HCT116 (cell line): ENCODE results near the gene PRKN. TPM values are rescaled to one million over a fixed set of nuclear protein-coding genes. Genes with fewer than 3 reads are reported as not detected.

Source experiments
- ATAC-seq: fragments of 200-7000 bp; cut with Tn5 transposase; 2 replicates; pipeline ENCODE4 v1.9.1; 2020; ENCODE audit warnings: mild to moderate bottlenecking, moderate library complexity
- BruUV-seq: library from RNA; stranded (reverse); fragments of 400-500 nt; replicated peaks from 2 replicates; lab custom pipeline; 2021; lab: Mats Ljungman, UMichigan
- CTCF ChIA-PET: fragments of 300-600 bp; sonication (Branson Sonifier 250); formaldehyde crosslinking; loops from one replicate; lab custom pipeline; 2021; ENCODE audit warnings: antibody characterized with exemption; lab: Charles Lee
- POLR2A ChIA-PET: fragments of 300-600, 350-600 bp; sonication (Branson Sonifier 250); formaldehyde crosslinking; loops from one replicate; lab custom pipeline; 2021; ENCODE audit warnings: antibody characterized with exemption; lab: Charles Lee
- RAD21 ChIA-PET, 2 experiments: fragments of 300-600 bp; sonication (Branson Sonifier 250); formaldehyde crosslinking; loops; one replicate each; lab custom pipeline; 2023; ENCODE audit warnings: low total read pairs in 2 of 2; ENCODE audit not compliant: uncharacterized antibody in 2 of 2, unreplicated experiment in 2 of 2, low non-redundant PET in 1 of 2; lab: Charles Lee
- DNase-seq: peaks from one replicate; pipeline ENCODE4 v3.0.0-alpha.2; 2010; ENCODE audit warnings: low read depth, low spot score
- H2AFZ ChIP-seq: fragments of 200-600 bp; shearing (Covaris generic), sonication (generic); 2 replicates; pipeline ENCODE4 v1.6.1; 2017; ENCODE audit warnings: low read depth, mixed run types, mixed read lengths, antibody characterized with exemption, low read length; ENCODE audit not compliant: poor library complexity, severe bottlenecking
- H3K27ac ChIP-seq: 2 replicates; pipeline ENCODE4 v1.5.1; 2012; ENCODE audit warnings: low read depth, low read length
- H3K27me3 ChIP-seq: fragments of 200-600 bp; sonication (generic); 2 replicates; pipeline ENCODE4 v1.6.1; 2016; ENCODE audit warnings: mixed run types, low read length, mixed read lengths; ENCODE audit not compliant: insufficient read depth
- H3K36me3 ChIP-seq, 2 experiments: fragments of 200-500 bp in 1 of 2; fragments of 200-600 bp in 1 of 2; sonication (Bioruptor generic) in 1 of 2; sonication (generic) in 1 of 2; 2 replicates each; pipeline versions ENCODE4 v1.5.1 to v1.6.1; 2014 to 2016; ENCODE audit warnings: low read length in 2 of 2, inconsistent platforms in 1 of 2, mixed read lengths in 1 of 2, mixed run types in 1 of 2; ENCODE audit not compliant: insufficient read depth in 2 of 2, control insufficient read depth in 1 of 2
- H3K4me1 ChIP-seq, 2 experiments: fragments of 200-600 bp in 1 of 2; sonication (generic) in 1 of 2; 2 replicates each; pipeline versions ENCODE4 v1.5.1 to v1.6.1; 2012 to 2017; ENCODE audit warnings: low read length in 2 of 2, inconsistent platforms in 1 of 2, mild to moderate bottlenecking in 1 of 2, mixed read lengths in 1 of 2, mixed run types in 1 of 2, moderate library complexity in 1 of 2; ENCODE audit not compliant: insufficient read depth in 2 of 2, control insufficient read depth in 1 of 2
- H3K4me2 ChIP-seq: fragments of 200-600 bp; sonication (generic); 2 replicates; pipeline ENCODE4 v1.6.1; 2017; ENCODE audit warnings: mixed run types, low read length, mixed read lengths
- H3K4me3 ChIP-seq, 2 experiments: fragments of 200-600 bp in 1 of 2; sonication (generic) in 1 of 2; replicated peaks in 1 of 2; 2 replicates each; pipeline ENCODE4 v1.5.1; 2011 to 2016; ENCODE audit warnings: low read length in 2 of 2, control low read depth in 1 of 2, low read depth in 1 of 2, mild to moderate bottlenecking in 1 of 2, mixed read lengths in 1 of 2, mixed run types in 1 of 2
- H3K79me2 ChIP-seq: fragments of 200-600 bp; sonication (generic); 2 replicates; pipeline ENCODE4 v1.6.1; 2017; ENCODE audit warnings: mild to moderate bottlenecking, mixed run types, low read length, moderate library complexity, mixed read lengths; ENCODE audit not compliant: insufficient read depth
- H3K9ac ChIP-seq: fragments of 200-600 bp; sonication (generic); 2 replicates; pipeline ENCODE4 v1.6.1; 2016; ENCODE audit warnings: low read length, mixed read lengths
- H3K9me2 ChIP-seq: fragments of 200-600 bp; sonication (generic), shearing (Covaris generic); 2 replicates; pipeline ENCODE4 v1.6.1; 2017; ENCODE audit warnings: mixed run types, mild to moderate bottlenecking, moderate library complexity; ENCODE audit not compliant: insufficient read depth
- H3K9me3 ChIP-seq, 2 experiments: fragments of 200-500 bp in 1 of 2; fragments of 200-600 bp in 1 of 2; sonication (Bioruptor generic) in 1 of 2; sonication (generic) in 1 of 2; 2 replicates each; pipeline ENCODE4 v1.6.1; 2014 to 2017; ENCODE audit warnings: low read length in 2 of 2, mixed read lengths in 2 of 2, inconsistent platforms in 1 of 2, low read depth in 1 of 2, mild to moderate bottlenecking in 1 of 2, mixed run types in 1 of 2, moderate library complexity in 1 of 2; ENCODE audit not compliant: control insufficient read depth in 1 of 2, insufficient read depth in 1 of 2
- H4K20me1 ChIP-seq: fragments of 200-600 bp; sonication (generic), shearing (Covaris generic); 2 replicates; pipeline ENCODE4 v1.6.1; 2017; ENCODE audit warnings: mixed run types, mild to moderate bottlenecking, moderate library complexity; ENCODE audit not compliant: insufficient read depth
- ATF3 ChIP-seq: IDR thresholded peaks from 2 replicates; pipeline ENCODE4 v1.6.1; 2012
- CBX3 ChIP-seq: IDR thresholded peaks from 2 replicates; pipeline ENCODE4 v1.6.1; 2012; ENCODE audit warnings: low read depth
- CEBPB ChIP-seq: IDR thresholded peaks from 2 replicates; pipeline ENCODE4 v1.6.1; 2012; ENCODE audit warnings: low read depth
- CTCF ChIP-seq, 3 experiments: fragments of 200-600 bp in 1 of 3; sonication (generic) in 1 of 3; IDR thresholded peaks in 2 of 3; conservative IDR thresholded peaks in 1 of 3; 2 replicates each; pipeline ENCODE4 v1.5.1; 2012 to 2017; ENCODE audit warnings: low read depth in 2 of 3, low read length in 2 of 3, antibody characterized with exemption in 1 of 3, borderline replicate concordance in 1 of 3, control low read depth in 1 of 3, mild to moderate bottlenecking in 1 of 3, mixed read lengths in 1 of 3, mixed run types in 1 of 3, moderate library complexity in 1 of 3; ENCODE audit not compliant: insufficient read depth in 1 of 3
- EGR1 ChIP-seq: IDR thresholded peaks from 2 replicates; pipeline ENCODE4 v1.6.1; 2012; ENCODE audit warnings: low read depth
- ELF1 ChIP-seq: IDR thresholded peaks from 2 replicates; pipeline ENCODE4 v1.6.1; 2012; ENCODE audit warnings: low read depth, borderline replicate concordance
- EZH2 ChIP-seq: fragments of 200-600 bp; sonication (generic); IDR thresholded peaks from 2 replicates; pipeline ENCODE4 v1.6.1; 2017; ENCODE audit warnings: antibody characterized with exemption, mixed run types
- EZH2phosphoT487 ChIP-seq: fragments of 200-600 bp; IDR thresholded peaks from 2 replicates; pipeline ENCODE4 v1.6.1; 2018; ENCODE audit warnings: antibody characterized with exemption, borderline replicate concordance
- JUND ChIP-seq: IDR thresholded peaks from 2 replicates; pipeline ENCODE4 v1.6.1; 2012
- MAX ChIP-seq: IDR thresholded peaks from 2 replicates; pipeline ENCODE4 v1.6.1; 2012
- POLR2AphosphoS5 ChIP-seq: IDR thresholded peaks from 2 replicates; pipeline ENCODE4 v1.6.1; 2011; ENCODE audit warnings: mild to moderate bottlenecking, low read depth, low read length, moderate library complexity
- REST ChIP-seq: IDR thresholded peaks from 2 replicates; pipeline ENCODE4 v1.6.1; 2012; ENCODE audit warnings: low read depth
- SIN3A ChIP-seq: IDR thresholded peaks from 2 replicates; pipeline ENCODE4 v1.6.1; 2012; ENCODE audit warnings: low read depth
- SP1 ChIP-seq: IDR thresholded peaks from 2 replicates; pipeline ENCODE4 v1.6.1; 2012; ENCODE audit warnings: low read depth
- SRF ChIP-seq: IDR thresholded peaks from 2 replicates; pipeline ENCODE4 v1.6.1; 2012; ENCODE audit warnings: low read depth
- YY1 ChIP-seq: IDR thresholded peaks from 2 replicates; pipeline ENCODE4 v1.6.1; 2011; ENCODE audit warnings: low read length, low read depth, moderate library complexity, mild to moderate bottlenecking; ENCODE audit not compliant: insufficient replicate concordance; ENCODE audit errors: extremely low read depth
- ZBTB33 ChIP-seq: IDR thresholded peaks from 2 replicates; pipeline ENCODE4 v1.6.1; 2011; ENCODE audit warnings: mild to moderate bottlenecking, low read length, moderate library complexity; ENCODE audit not compliant: insufficient replicate concordance; ENCODE audit errors: extremely low read depth
- ZNF274 ChIP-seq: fragments of 200-500 bp; sonication (Bioruptor generic); IDR thresholded peaks from 2 replicates; pipeline ENCODE4 v1.6.1; 2014; ENCODE audit warnings: mild to moderate bottlenecking, low read depth, low read length, inconsistent platforms
- intact Hi-C: fragments of 100-400 bp; cut with micrococcal nuclease; formaldehyde crosslinking; loops from 2 replicates; pipeline ENCODE4 v1.10.0; 2022
- total RNA-seq: library from RNA; stranded (reverse); gene quantifications from one replicate; pipeline ENCODE4 v1.2.1, GENCODE V29; 2021; ENCODE audit not compliant: unreplicated experiment

Gene PRKN
- total RNA-seq, 1 experiment from 2014 or later: 2.6 TPM

- BruUV-seq: no TSS peak
- ATAC-seq (no peak), DNase-seq (no peak)
- no peaks in the 10 kb centered on the region for H3K9me3 ChIP-seq
- no peaks in the 10 kb centered on the region for H3K9me2 ChIP-seq
- TF ChIP-seq ZNF274 (no peak), ELF1 (no peak), REST (no peak), EGR1 (no peak), EZH2 (no peak), ATF3 (no peak), YY1 (no peak), ZBTB33 (no peak), POLR2AphosphoS5 (no peak), CBX3 (no peak), JUND (no peak), CTCF (IDR thresholded peaks at IDR 0.05 in 2 of 3, conservative IDR thresholded peaks at IDR 0.05 in 1 of 3; ENCODE audit: borderline replicate concordance in 1 of 3, insufficient read depth in 1 of 3, low read depth in 2 of 3, low read length in 2 of 3) (no peak), SP1 (no peak), SRF (no peak), EZH2phosphoT487 (no peak), SIN3A (no peak), MAX (no peak), CEBPB (no peak)
- no peaks in the 10 kb centered on the region for H4K20me1 ChIP-seq
- H2AFZ ChIP-seq: no peak overlapping the region
- H3K4me1 ChIP-seq: no peaks in the 10 kb centered on the region
- intact Hi-C loops: no loop called here
- no peaks in the 10 kb centered on the region for H3K79me2 ChIP-seq
- ChIA-PET RAD21 (no interaction called here), CTCF (no interaction called here), POLR2A (no interaction called here)
- no peak overlapping the region for H3K9ac ChIP-seq
- H3K27ac ChIP-seq: no peak overlapping the region
- H3K4me2 ChIP-seq: no peak overlapping the region
- H3K36me3 ChIP-seq: no peaks in the 10 kb centered on the region
- H3K27me3 ChIP-seq: no peaks in the 10 kb centered on the region
- H3K4me3 ChIP-seq: no peak overlapping the region
These were observed 540.2 kb downstream of the PRKN start for GRCh38 chr6:162187168-162187935.
